Peyer's patch (tissue), 4 donors: ENCODE data around the gene BTG4.

Source experiments
- CTCF ChIP-seq, 6 experiments: fragments of 450-650 bp in 4 of 6; fragments of 200-600 bp in 2 of 6; sonication (generic) in 1 of 6; IDR thresholded peaks; one replicate each; pipeline ENCODE4 v1.5.1; 2017 to 2019; ENCODE audit warnings: antibody characterized with exemption in 6 of 6, mild to moderate bottlenecking in 3 of 6, moderate library complexity in 1 of 6
- POLR2A ChIP-seq, 2 donors: fragments of 450-650 bp; IDR thresholded peaks; one replicate each; pipeline ENCODE4 v1.5.1; 2017; ENCODE audit warnings: antibody characterized with exemption in 2 of 2, mild to moderate bottlenecking in 2 of 2, moderate library complexity in 2 of 2

DNA sequence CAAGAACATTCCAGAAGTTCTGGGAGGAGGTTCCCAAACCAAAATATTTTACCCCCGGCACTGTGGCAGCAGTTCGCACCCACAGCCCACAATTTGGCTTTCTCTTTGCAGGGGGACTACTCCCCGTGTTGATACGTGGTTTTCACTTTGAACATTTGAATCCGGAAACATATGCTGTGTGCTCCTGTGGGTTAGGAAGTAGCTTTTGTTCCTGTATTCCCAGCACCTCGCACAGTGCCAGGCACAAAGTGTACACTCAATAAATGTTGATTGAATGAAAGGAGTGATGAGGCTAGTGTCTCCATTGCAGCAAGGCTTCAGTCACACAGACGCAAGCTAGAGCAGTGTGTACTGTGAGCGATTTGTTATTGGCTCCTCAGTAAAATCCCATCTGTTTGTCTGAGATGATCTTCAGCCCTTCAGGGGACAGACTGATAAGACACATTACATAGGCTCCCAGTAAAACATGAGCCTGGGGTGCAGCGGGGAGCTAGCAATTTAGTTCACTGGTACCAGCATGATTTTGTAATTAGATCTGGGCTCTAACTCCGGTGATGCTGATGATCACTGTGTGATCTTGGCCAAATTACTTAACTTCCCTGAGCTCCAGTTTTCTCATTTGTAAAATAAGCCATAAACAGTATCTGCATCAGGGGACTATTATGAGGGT, 30.6 kb upstream of the BTG4 start:
- TF ChIP-seq CTCF (IDR thresholded peaks at IDR 0.05) (no peak), POLR2A (IDR thresholded peaks at IDR 0.05) (no peak)
